RKO (cell line): Measurements from ENCODE around the gene WSCD2.

Experiments
- DNase-seq: peaks from one replicate; pipeline ENCODE4 v3.0.0-alpha.2; 2016; ENCODE audit warnings: low spot score

WSCD2 gene

GRCh38 chr12:108109504-108109903 lies 19.6 kb upstream of the WSCD2 start:
- no peak for DNase-seq

GRCh38 chr12:108109954-108110353 lies 19.1 kb upstream of the WSCD2 start:
- no peak for DNase-seq

- DNase-seq = no peak
Measured at GRCh38 chr12:108110844-108111243, 18.2 kb upstream of the WSCD2 start.

DNA sequence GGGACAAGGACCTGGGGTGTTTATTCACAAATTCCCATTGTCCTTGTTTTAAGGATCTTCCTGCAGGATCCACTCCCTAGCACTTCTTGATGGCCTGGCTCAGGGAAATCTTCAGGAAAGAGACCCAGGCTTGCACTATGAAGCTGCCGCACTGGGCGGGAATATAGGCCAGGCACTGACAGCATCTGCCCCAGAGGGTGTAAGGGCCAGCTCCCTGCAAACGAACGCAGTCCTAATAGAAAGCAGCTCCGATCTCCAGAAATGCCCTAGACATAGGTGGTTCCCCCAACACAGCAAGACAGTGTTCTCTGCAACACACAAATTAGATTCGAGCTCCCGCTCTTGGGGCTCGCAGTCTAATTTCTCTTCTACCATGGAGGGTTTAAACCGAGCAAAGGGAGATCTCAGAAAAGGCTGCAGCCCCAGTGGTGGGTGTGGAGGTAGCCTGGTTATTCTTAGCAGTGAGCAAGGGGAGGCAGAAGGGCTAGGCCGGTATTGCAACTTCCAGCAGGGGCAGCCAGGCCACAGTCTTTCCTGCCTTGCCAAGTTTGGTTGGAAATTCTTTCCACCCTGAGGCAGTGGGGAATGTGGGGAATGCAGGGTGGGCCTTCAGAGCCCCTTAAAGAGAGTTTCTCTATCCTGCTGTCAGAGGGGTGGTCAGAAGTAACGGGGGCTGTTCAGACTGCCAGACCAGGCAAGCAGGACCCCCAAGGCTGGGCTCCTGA lies 16.1 kb upstream of the WSCD2 start:
- DNase-seq = no peak

DNA sequence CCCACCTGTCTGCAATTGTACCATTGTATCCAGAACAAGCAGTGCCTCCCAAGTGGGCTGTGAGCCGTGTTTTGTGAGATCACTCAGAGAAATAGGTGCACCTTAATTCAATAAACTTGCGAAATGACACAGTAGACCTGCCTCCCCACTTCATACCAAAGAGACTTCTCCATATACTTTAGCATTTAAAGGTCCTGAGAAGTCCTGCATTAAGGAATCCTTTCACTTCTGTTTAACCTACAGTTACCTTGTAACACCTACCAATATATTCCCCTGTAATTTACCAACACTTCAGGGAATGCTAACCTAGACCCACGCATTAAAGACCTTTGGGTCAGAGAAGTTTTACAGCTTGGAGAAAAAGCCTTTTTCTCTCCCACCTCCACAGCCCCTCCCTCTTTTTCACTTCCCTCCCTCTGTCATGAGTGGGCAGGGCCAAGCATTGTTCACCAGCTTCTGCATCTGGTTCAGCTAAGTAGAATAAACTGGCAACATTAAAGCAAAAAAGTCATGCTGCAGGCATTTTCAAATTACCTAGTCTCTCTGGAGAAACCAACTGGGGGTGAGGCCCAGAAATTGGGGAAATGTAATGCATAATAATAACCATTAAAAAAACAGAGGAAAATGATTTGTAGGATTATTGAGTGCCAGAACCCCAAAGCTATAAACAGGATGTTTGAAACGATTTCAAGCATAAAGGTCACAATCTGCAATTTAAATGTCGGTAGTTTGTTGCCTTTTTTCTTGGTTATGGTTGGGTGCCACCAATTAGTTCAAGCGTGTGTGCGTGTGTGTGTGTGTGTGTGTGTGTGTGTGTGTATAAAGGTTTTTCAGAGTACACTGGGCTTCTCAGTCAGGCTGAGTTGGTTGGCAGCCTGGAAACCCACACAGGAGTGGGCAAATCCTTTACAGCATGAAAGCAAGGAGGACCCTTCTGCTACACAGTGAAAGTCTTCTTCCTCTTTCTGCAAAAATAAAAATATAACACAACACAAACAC lies 13.7 kb upstream of the WSCD2 start:
- no peak for DNase-seq

GRCh38 chr12:108116254-108116653 lies 12.8 kb upstream of the WSCD2 start:
- no peak for DNase-seq

- no peak for DNase-seq
Measured at GRCh38 chr12:108116699-108117098, 12.4 kb upstream of the WSCD2 start.

DNA sequence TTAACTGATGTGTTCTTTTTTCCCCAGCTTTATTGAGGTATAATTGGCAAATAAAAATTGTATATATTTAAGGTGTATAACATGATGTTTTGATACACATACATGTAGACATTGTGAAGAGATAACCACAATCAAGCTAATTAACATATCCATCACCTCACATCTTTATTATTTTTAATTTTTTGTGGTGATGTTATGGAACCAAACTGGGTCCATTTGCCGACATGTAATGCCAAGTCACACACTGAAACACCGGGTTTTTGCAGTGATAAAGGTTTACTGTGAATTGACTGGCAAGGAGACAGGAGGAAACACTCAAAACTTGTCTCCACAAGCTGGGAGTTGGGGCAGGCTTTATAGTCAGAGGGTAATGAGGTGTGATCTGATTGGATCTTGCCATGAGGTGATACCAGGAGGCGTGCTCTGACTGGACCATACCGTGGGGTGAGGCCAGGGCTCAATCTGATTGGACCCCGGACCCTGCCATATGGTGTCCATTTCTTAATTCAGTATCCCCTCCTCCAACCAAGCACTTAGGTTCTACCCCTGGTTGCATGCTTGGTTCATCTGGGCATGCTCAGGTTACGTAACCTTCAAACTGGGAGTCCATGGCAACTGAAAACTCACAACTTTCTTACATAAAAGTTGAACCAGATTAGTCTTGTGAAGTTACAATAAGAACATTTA lies 11.8 kb upstream of the WSCD2 start:
- DNase-seq = no peak

GRCh38 chr12:108117902-108118301 lies 11.2 kb upstream of the WSCD2 start:
- DNase-seq = no peak

GRCh38 chr12:108119126-108119973 lies 9.7 kb upstream of the WSCD2 start:
- DNase-seq = no peak

- DNase-seq = no peak
Measured at GRCh38 chr12:108119974-108120862, 8.9 kb upstream of the WSCD2 start.

- no peak for DNase-seq
Measured at GRCh38 chr12:108120863-108121165, 8.3 kb upstream of the WSCD2 start.

DNA sequence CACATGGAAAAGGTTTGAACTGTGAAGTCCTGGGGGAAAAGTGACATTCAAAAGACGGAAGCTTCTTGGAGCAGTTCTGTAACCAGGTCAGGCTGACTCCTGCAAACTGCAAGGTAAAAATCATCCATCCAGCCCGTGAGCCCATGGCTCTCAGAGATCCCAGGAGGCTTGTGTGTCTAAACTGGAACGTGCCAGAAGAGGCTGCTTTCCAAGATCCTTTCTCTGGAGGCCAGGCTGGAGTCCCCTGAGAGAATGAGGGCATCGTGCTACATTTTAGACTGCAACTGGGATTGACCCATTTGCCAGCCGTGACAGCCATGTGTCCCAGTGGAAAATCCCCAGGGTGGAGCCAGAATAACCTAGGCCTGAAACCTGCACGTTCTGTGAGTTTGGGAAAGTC lies 7.8 kb upstream of the WSCD2 start:
- DNase-seq = no peak

DNA sequence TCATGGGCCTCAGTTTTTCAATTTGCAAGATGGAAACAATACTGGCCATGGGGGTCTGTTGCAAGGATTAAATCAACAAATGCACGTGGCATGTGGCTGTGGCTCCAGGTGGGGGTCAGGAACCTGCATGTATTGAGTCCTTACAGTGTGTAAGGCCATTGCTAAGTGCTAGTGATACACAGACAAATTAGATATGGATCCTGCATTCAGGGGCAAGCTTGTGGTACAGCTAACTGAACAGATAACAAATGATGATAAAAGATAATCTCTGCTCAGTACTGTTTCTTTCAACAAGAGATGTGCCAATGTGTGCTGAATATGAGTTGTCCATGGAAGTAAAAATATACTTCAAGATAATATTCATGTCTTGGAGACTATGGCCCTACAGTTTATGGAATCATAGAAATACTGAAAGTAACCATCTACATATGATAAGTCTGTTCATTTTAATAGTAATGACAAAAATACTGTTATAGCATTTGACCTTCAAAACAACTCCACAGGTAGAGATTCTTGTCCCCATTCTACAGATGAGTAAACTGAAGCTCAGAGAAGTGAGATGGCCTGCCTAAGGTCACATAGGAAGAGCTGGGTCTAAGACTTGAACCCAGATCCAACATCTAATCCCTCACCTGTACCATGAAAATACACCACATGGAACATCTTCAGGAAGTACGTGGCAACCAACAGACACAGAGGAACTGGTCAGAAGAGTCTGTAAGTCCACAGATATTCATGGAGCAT lies 7.2 kb upstream of the WSCD2 start:
- DNase-seq = no peak

GRCh38 chr12:108122644-108123043 lies 6.4 kb upstream of the WSCD2 start:
- DNase-seq = no peak

- no peak for DNase-seq
Measured at GRCh38 chr12:108123402-108123801, 5.7 kb upstream of the WSCD2 start.

- no peak for DNase-seq
Measured at GRCh38 chr12:108125073-108125472, 4.0 kb upstream of the WSCD2 start.

- DNase-seq = no peak
Measured at GRCh38 chr12:108126212-108126611, 2.9 kb upstream of the WSCD2 start.

GRCh38 chr12:108126990-108127501 lies 2.0 kb upstream of the WSCD2 start:
- no peak for DNase-seq

- DNase-seq = no peak
Measured at GRCh38 chr12:108127654-108128053, 1.4 kb upstream of the WSCD2 start.
